Activated CD8-positive, alpha-beta T cell treated with anti-CD3 and anti-CD28 coated beads for 36 hours (primary cell): ENCODE data around the gene RLN3. TPM values are rescaled to one million over a fixed set of nuclear protein-coding genes. Genes with fewer than 3 reads are reported as not detected.

Source experiments
- ATAC-seq: fragments of 200-7000 bp; cut with Tn5 transposase; one replicate; pipeline ENCODE4 v1.10.0; 2021; ENCODE audit warnings: mild to moderate bottlenecking, moderate library complexity
- CTCF ChIA-PET: fragments of 350-600 bp; sonication (Branson Sonifier 250); formaldehyde crosslinking; loops from one replicate; lab custom pipeline; 2021; ENCODE audit warnings: antibody characterized with exemption; lab: Charles Lee
- POLR2A ChIA-PET: fragments of 350-600 bp; sonication (Branson Sonifier 250); formaldehyde crosslinking; loops from one replicate; lab custom pipeline; 2021; ENCODE audit warnings: antibody characterized with exemption; lab: Charles Lee
- DNase-seq: peaks from one replicate; pipeline ENCODE4 v3.0.0-alpha.2; 2020
- H3K27ac Mint-ChIP-seq: one replicate; pipeline ENCODE4 v1.8.0; 2021; ENCODE audit warnings: mild to moderate bottlenecking, mixed read lengths
- H3K27me3 Mint-ChIP-seq: one replicate; pipeline ENCODE4 v1.8.0; 2021; ENCODE audit warnings: mixed read lengths
- H3K36me3 Mint-ChIP-seq: one replicate; pipeline ENCODE4 v1.8.0; 2021; ENCODE audit warnings: low read depth, mixed read lengths
- H3K4me1 Mint-ChIP-seq: one replicate; pipeline ENCODE4 v1.8.0; 2021; ENCODE audit warnings: low read depth, mixed read lengths
- H3K4me3 Mint-ChIP-seq: one replicate; pipeline ENCODE4 v1.8.0; 2021; ENCODE audit warnings: mild to moderate bottlenecking, moderate library complexity, mixed read lengths
- H3K9me3 Mint-ChIP-seq: one replicate; pipeline ENCODE4 v1.8.0; 2021; ENCODE audit warnings: mixed read lengths
- intact Hi-C: fragments of 100-400 bp; cut with micrococcal nuclease; formaldehyde crosslinking; loops from one replicate; pipeline ENCODE4 v1.10.0; 2022
- total RNA-seq, 2 experiments: library from RNA; stranded (reverse); gene quantifications; one replicate each; pipeline ENCODE4 v1.2.3, GENCODE V29; 2021
- TF ChIP-seq, protein P1 (sequence below): fragments of 200-600 bp; IDR thresholded peaks from one replicate; pipeline ENCODE4 v1.8.0; 2022; ENCODE audit warnings: antibody characterized with exemption, mild to moderate bottlenecking

RLN3 gene
- total RNA-seq, 2 experiments from 2014 or later, result not detected

DNA sequence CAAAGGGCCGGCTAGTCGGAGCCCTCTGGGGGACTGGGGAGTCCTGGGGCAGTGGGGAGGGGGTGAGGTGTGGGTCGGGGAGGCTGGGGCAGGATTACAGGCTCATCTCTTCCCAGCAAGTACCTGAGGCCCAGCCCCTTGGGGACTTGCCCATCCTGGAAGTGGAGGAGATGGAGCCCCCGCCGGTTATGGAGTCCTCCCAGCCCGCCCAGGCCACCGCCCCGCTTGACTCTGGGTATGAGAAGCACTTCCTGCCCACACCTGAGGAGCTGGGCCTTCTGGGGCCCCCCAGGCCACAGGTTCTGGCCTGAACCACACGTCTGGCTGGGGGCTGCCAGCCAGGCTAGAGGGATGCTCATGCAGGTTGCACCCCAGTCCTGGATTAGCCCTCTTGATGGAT, 24.0 kb downstream of the RLN3 start:
- ChIA-PET CTCF (interaction anchor here (1.0 to 6.6 kb wide), 3 partner anchors 7 to 85 kb away, joined by 3 to 69 read pairs (median 4); partner anchors contain the start of genes ASF1B and PALM3), POLR2A (interaction anchor here (0.6 to 1.4 kb wide), 4 partner anchors 16 to 131 kb away, joined by 3 to 7 read pairs (median 3); partner anchors contain the start of gene MISP3)
- no peaks in the 10 kb centered on the region for H3K9me3 Mint-ChIP-seq
- peaks cover 7% of the 10 kb centered on the region for H3K4me1 Mint-ChIP-seq
- peaks cover 46% of the 10 kb centered on the region for H3K36me3 Mint-ChIP-seq
- no peak for DNase-seq
- H3K27me3 Mint-ChIP-seq, result peaks cover 3% of the 10 kb centered on the region
- H3K27ac Mint-ChIP-seq, result peak overlapping the region; percentile 20
- intact Hi-C loops, result no loop called here
- no peak overlapping the region for H3K4me3 Mint-ChIP-seq
- ATAC-seq, result no peak
- TF ChIP-seq, protein P1, sequence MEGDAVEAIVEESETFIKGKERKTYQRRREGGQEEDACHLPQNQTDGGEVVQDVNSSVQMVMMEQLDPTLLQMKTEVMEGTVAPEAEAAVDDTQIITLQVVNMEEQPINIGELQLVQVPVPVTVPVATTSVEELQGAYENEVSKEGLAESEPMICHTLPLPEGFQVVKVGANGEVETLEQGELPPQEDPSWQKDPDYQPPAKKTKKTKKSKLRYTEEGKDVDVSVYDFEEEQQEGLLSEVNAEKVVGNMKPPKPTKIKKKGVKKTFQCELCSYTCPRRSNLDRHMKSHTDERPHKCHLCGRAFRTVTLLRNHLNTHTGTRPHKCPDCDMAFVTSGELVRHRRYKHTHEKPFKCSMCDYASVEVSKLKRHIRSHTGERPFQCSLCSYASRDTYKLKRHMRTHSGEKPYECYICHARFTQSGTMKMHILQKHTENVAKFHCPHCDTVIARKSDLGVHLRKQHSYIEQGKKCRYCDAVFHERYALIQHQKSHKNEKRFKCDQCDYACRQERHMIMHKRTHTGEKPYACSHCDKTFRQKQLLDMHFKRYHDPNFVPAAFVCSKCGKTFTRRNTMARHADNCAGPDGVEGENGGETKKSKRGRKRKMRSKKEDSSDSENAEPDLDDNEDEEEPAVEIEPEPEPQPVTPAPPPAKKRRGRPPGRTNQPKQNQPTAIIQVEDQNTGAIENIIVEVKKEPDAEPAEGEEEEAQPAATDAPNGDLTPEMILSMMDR, result no peak

DNA sequence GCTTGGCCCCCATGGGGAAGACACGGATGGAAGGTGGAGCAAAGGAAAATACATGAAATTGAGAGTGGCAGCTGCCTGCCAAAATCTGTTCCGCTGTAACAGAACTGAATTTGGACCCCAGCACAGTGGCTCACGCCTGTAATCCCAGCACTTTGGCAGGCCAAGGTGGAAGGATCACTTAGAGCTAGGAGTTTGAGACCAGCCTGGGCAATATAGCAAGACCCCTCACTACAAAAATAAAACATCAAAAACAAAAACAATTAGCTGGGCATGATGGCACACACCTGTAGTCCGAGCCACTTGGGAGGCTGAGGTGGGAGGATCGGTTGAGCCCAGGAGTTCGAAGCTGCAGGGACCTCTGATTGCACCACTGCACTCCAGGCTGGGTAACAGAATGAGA, 24.5 kb downstream of the RLN3 start:
- CTCF ChIA-PET, result interaction anchor here (0.8 to 1.2 kb wide), 3 partner anchors 19 to 86 kb away, joined by 3 to 4 read pairs (median 3); partner anchors contain the start of gene ASF1B
- Mint-ChIP-seq H3K9me3 (no peaks in the 10 kb centered on the region), H3K27ac (no peak overlapping the region), H3K36me3 (peaks cover 42% of the 10 kb centered on the region), H3K4me1 (peaks cover 8% of the 10 kb centered on the region), H3K4me3 (no peak overlapping the region), H3K27me3 (peaks cover 3% of the 10 kb centered on the region)
- ATAC-seq, result no peak
- TF ChIP-seq, protein P1, result no peak
- intact Hi-C loops, result no loop called here
- DNase-seq, result no peak
- POLR2A ChIA-PET, result interaction anchor here (0.6 to 1.4 kb wide), 5 partner anchors 16 to 131 kb away, joined by 3 to 7 read pairs (median 3); partner anchors contain the start of gene MISP3

DNA sequence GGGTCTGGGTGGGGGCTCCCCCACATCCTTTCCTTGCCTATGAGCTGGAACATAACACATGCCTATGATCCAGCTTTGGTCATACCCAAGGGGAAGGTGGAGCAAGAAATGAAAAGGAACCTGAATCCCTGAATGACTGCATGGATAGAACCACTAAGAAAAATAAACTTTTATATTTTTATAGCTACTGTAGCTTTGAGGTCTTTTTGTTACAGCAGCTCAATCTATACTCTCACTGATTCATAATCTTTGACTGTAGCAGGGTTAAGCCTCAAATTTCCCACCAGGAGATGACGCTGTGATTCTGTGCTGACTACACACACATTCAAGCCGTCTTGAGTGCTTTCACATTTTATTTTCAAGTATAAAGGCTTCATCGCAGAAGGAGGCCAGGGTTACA, 25.1 kb downstream of the RLN3 start:
- H3K36me3 Mint-ChIP-seq, result peaks cover 37% of the 10 kb centered on the region
- no peak for DNase-seq
- H3K9me3 Mint-ChIP-seq, result no peaks in the 10 kb centered on the region
- TF ChIP-seq, protein P1, result no peak
- peaks cover 13% of the 10 kb centered on the region for H3K4me1 Mint-ChIP-seq
- no peak overlapping the region for H3K27ac Mint-ChIP-seq
- POLR2A ChIA-PET, result interaction anchor here (0.6 to 1.4 kb wide), 3 partner anchors 18 to 76 kb away, joined by 3 to 7 read pairs (median 4); partner anchors contain the start of gene MISP3
- no peak overlapping the region for H3K4me3 Mint-ChIP-seq
- H3K27me3 Mint-ChIP-seq, result peaks cover 8% of the 10 kb centered on the region
- CTCF ChIA-PET, result interaction anchor here (0.7 to 1.2 kb wide), 4 partner anchors 18 to 86 kb away, joined by 3 to 4 read pairs (median 3); partner anchors contain the start of genes ASF1B and IL27RA
- no peak for ATAC-seq
- intact Hi-C loops, result no loop called here

DNA sequence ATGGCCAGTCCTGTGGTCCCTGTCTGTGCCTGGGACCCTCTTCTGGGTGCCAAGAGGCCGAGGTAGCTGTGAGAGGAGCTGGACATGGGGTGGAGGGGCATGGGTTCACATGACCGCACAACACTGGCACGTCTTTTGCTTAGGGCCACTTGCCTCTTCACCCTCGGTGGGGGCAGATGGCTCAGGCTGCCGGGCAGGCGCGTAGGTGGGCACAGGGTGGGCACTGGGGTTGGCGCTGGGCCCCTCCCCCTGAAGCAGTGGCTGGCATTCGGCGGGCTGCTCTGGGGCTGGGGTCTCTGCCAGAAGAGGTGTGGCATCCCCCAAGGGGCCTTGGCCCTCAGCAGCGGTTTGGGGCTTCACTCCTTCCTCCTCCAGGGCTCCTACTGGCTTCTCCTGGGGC, 25.6 kb downstream of the RLN3 start:
- POLR2A ChIA-PET, result interaction anchor here (1.3 kb wide), 1 partner anchor 18 kb away, joined by 7 read pairs; the partner anchor contains the start of gene MISP3

More for the DNA sequence above, 25.6 kb downstream of the RLN3 start:
- TF ChIP-seq, protein P1, result no peak
- ATAC-seq (no peak), DNase-seq (no peak)
- intact Hi-C loops, result no loop called here
- CTCF ChIA-PET, result interaction anchor here (0.7 to 0.9 kb wide), 2 partner anchors 22 to 178 kb away, joined by 3 read pairs; partner anchors contain the start of gene IL27RA
- H3K27me3 Mint-ChIP-seq, result peaks cover 13% of the 10 kb centered on the region
- H3K4me3 Mint-ChIP-seq, result no peak overlapping the region
- H3K27ac Mint-ChIP-seq, result no peak overlapping the region
- H3K9me3 Mint-ChIP-seq, result no peaks in the 10 kb centered on the region
- H3K36me3 Mint-ChIP-seq, result peaks cover 33% of the 10 kb centered on the region
- H3K4me1 Mint-ChIP-seq, result peaks cover 13% of the 10 kb centered on the region
